AG09309 (cell line): ENCODE data around the gene DGKB.

Experiments used
- DNase-seq: peaks from one replicate; pipeline ENCODE4 v3.0.0-alpha.2; 2010; ENCODE audit warnings: low read depth
- H3K4me3 ChIP-seq: 2 replicates; pipeline ENCODE4 v1.5.1; 2011; ENCODE audit warnings: mild to moderate bottlenecking, low read depth, low read length, moderate library complexity; ENCODE audit not compliant: control insufficient read depth
- CTCF ChIP-seq: IDR thresholded peaks from 2 replicates; pipeline ENCODE4 v1.5.1; 2011; ENCODE audit warnings: mild to moderate bottlenecking, low read depth, low read length, inconsistent platforms; ENCODE audit not compliant: insufficient read depth, control insufficient read depth; ENCODE audit errors: missing control alignments

DGKB gene

GRCh38 chr7:14147532-14147931 is 755.0 kb downstream of the DGKB start:
- no peak for DNase-seq
- no peak overlapping the region for H3K4me3 ChIP-seq
- TF ChIP-seq CTCF, result no peak

- no peak for DNase-seq
- no peak for TF ChIP-seq CTCF
- H3K4me3 ChIP-seq, result no peak overlapping the region
These were observed 758.0 kb downstream of the DGKB start for GRCh38 chr7:14144538-14144937.

- no peak for DNase-seq
- H3K4me3 ChIP-seq, result no peak overlapping the region
- no peak for TF ChIP-seq CTCF
These were observed 758.4 kb downstream of the DGKB start for GRCh38 chr7:14144109-14144508.

GRCh38 chr7:14137676-14138075 is 764.9 kb downstream of the DGKB start:
- H3K4me3 ChIP-seq, result no peak overlapping the region
- no peak for DNase-seq
- no peak for TF ChIP-seq CTCF

- H3K4me3 ChIP-seq, result no peak overlapping the region
- TF ChIP-seq CTCF, result no peak
- no peak for DNase-seq
These were observed 768.8 kb downstream of the DGKB start for GRCh38 chr7:14133752-14134151.

- H3K4me3 ChIP-seq, result no peak overlapping the region
- no peak for DNase-seq
- TF ChIP-seq CTCF, result no peak
These were observed 776.6 kb downstream of the DGKB start for GRCh38 chr7:14125998-14126397.

- no peak for TF ChIP-seq CTCF
- DNase-seq, result no peak
- no peak overlapping the region for H3K4me3 ChIP-seq
These were observed 777.8 kb downstream of the DGKB start for GRCh38 chr7:14124716-14125115.
